CD4-positive, CD25-positive, alpha-beta regulatory T cell (primary cell): ENCODE measurements around the gene ISOC2. TPM values are rescaled to one million over a fixed set of nuclear protein-coding genes. Genes with fewer than 3 reads are reported as not detected.
A peak's percentile ranks its signal among the peaks of the same experiment; 100 is the strongest.
"Not testable (repeated sequence)": the region's sequence is repeated elsewhere in the genome, so short reads cannot be mapped to it uniquely, and the experiment has no call there.

Source experiments
- ATAC-seq, 2 donors: fragments of 150-1000 bp; cut with Tn5 transposase; one replicate each; pipeline ENCODE4 v1.10.0; 2021; ENCODE audit warnings: low read depth in 2 of 2, moderate number of reproducible peaks in 2 of 2, moderate library complexity in 1 of 2
- DNase-seq, 3 donors: peaks; one replicate each; pipeline versions ENCODE4 v3.0.0 to v3.0.0-alpha.2; 2012 to 2022; ENCODE audit warnings: mixed read lengths in 1 of 3
- H3K27ac ChIP-seq: one replicate; pipeline ENCODE4 v1.7.0; 2013; ENCODE audit warnings: mild to moderate bottlenecking, low read length; ENCODE audit not compliant: insufficient read depth, poor library complexity, severe bottlenecking
- H3K27me3 ChIP-seq: one replicate; pipeline ENCODE4 v1.7.0; 2013; ENCODE audit warnings: low read length; ENCODE audit not compliant: control insufficient read depth, insufficient read depth
- H3K36me3 ChIP-seq: one replicate; pipeline ENCODE4 v1.7.0; 2013; ENCODE audit warnings: mild to moderate bottlenecking, low read length, moderate library complexity; ENCODE audit not compliant: control insufficient read depth, insufficient read depth
- H3K4me1 ChIP-seq: 2 replicates; pipeline ENCODE4 v1.7.0; 2013; ENCODE audit warnings: mild to moderate bottlenecking, low read length; ENCODE audit not compliant: insufficient read depth, control insufficient read depth, poor library complexity, severe bottlenecking
- H3K4me3 ChIP-seq: one replicate; pipeline ENCODE4 v1.7.0; 2013; ENCODE audit warnings: low read depth, mild to moderate bottlenecking, low read length, moderate library complexity
- H3K9me3 ChIP-seq, 2 experiments: 1 replicate in 1 of 2; 2 replicates in 1 of 2; pipeline ENCODE4 v1.7.0; 2013; ENCODE audit warnings: low read length in 2 of 2, mild to moderate bottlenecking in 1 of 2, moderate library complexity in 1 of 2; ENCODE audit not compliant: control insufficient read depth in 2 of 2
- H3K27ac Mint-ChIP-seq, 3 donors: one replicate each; pipeline ENCODE4 v1.8.0; 2020 to 2022; ENCODE audit warnings: mild to moderate bottlenecking in 3 of 3, mixed read lengths in 3 of 3, moderate library complexity in 2 of 3
- H3K27me3 Mint-ChIP-seq: one replicate; pipeline ENCODE4 v1.8.0; 2022; ENCODE audit warnings: mild to moderate bottlenecking, mixed read lengths
- H3K36me3 Mint-ChIP-seq: one replicate; pipeline ENCODE4 v1.8.0; 2020; ENCODE audit warnings: mixed read lengths
- H3K4me1 Mint-ChIP-seq, 4 donors: one replicate each; pipeline ENCODE4 v1.8.0; 2020 to 2022; ENCODE audit warnings: mixed read lengths in 4 of 4, mild to moderate bottlenecking in 1 of 4
- H3K4me3 Mint-ChIP-seq, 4 donors: one replicate each; pipeline ENCODE4 v1.8.0; 2020 to 2022; ENCODE audit warnings: mild to moderate bottlenecking in 4 of 4, mixed read lengths in 4 of 4, moderate library complexity in 3 of 4
- H3K9me3 Mint-ChIP-seq, 7 donors: one replicate each; pipeline ENCODE4 v1.8.0; 2020 to 2022; ENCODE audit warnings: mixed read lengths in 7 of 7, mild to moderate bottlenecking in 3 of 7, moderate library complexity in 2 of 7
- polyA plus RNA-seq, 4 donors: library from polyadenylated mRNA; unstranded; fragments of 300-500 nt; fragmentation: Illumina TruSeq; gene quantifications; one replicate each; pipeline ENCODE4 v1.2.3, GENCODE V29; 2021
- total RNA-seq: library from RNA; stranded (reverse); gene quantifications from one replicate; pipeline ENCODE4 v1.2.3, GENCODE V29; 2022

ISOC2 gene
- total and polyA plus RNA-seq, 5 donors from 2014 or later = 6.3 to 34.1 (median 24.9) TPM

- H3K9me3 Mint-ChIP-seq, DNase-seq, H3K27me3 Mint-ChIP-seq, H3K27me3 ChIP-seq, H3K9me3 ChIP-seq: not testable (repeated sequence)
- Histone ChIP-seq H3K4me3 (peak within 1 kb of the TSS; percentile 88), H3K36me3 (peaks cover 11% of the 10 kb centered on the region), H3K27ac (peak within 1 kb of the TSS; percentile 100), H3K4me1 (peaks cover 24% of the 10 kb centered on the region)
- peak within 1 kb of the TSS; percentile 90 to 97 (median 94) for H3K4me3 Mint-ChIP-seq
- H3K36me3 Mint-ChIP-seq = peaks cover 18% of the 10 kb centered on the region
- peak within 1 kb of the TSS; percentile 99 to 100 (median 99) for H3K27ac Mint-ChIP-seq
- ATAC-seq = peak in 1 of 2 donors; percentile 0
- peaks cover 9 to 33% (median 27%) of the 10 kb centered on the region in 4 donors for H3K4me1 Mint-ChIP-seq
Measured at GRCh38 chr19:55407550-55407799, 54.0 kb downstream of the ISOC2 start, which contains the start of gene UBE2S. Gene UBE2S, minus strand, starts transcription at chr19:55407788. Its CDS starts 199 bp downstream, at chr19:55407589.

- ATAC-seq = no peak
- H3K36me3 ChIP-seq = peaks cover 15% of the 10 kb centered on the region
- H3K4me1 ChIP-seq = peaks cover 24% of the 10 kb centered on the region
- peak overlapping the region; percentile 35 for H3K4me3 ChIP-seq
- peaks cover 9% of the 10 kb centered on the region for H3K27me3 Mint-ChIP-seq
- no peaks in the 10 kb centered on the region for H3K27me3 ChIP-seq
- peaks cover 2 to 7% of the 10 kb centered on the region in 2 experiments for H3K9me3 ChIP-seq
- H3K4me3 Mint-ChIP-seq = peak overlapping the region; percentile 84 to 90 (median 88)
- H3K4me1 Mint-ChIP-seq = peaks cover 9 to 33% (median 27%) of the 10 kb centered on the region in 4 donors
- H3K27ac Mint-ChIP-seq = peak overlapping the region; percentile 52 to 99 (median 76)
- peak in 2 of 3 donors; percentile 28 to 43 for DNase-seq
- peaks cover 0 to 8% (median 5%) of the 10 kb centered on the region in 7 donors for H3K9me3 Mint-ChIP-seq
- peak overlapping the region; percentile 100 for H3K27ac ChIP-seq
- H3K36me3 Mint-ChIP-seq = peaks cover 20% of the 10 kb centered on the region
Measured at GRCh38 chr19:55406826-55407549, 54.5 kb downstream of the ISOC2 start.

- ATAC-seq (no peak), DNase-seq (no peak)
- Mint-ChIP-seq H3K9me3 (peaks cover 0 to 8% (median 5%) of the 10 kb centered on the region in 7 donors), H3K36me3 (peaks cover 23% of the 10 kb centered on the region), H3K27me3 (peaks cover 9% of the 10 kb centered on the region), H3K4me1 (peaks cover 9 to 33% (median 27%) of the 10 kb centered on the region in 4 donors), H3K27ac (peak overlapping the region; percentile 36 to 87 (median 76)), H3K4me3 (peak overlapping the region; percentile 84 to 90 (median 88))
- H3K4me1 ChIP-seq = peaks cover 24% of the 10 kb centered on the region
- peaks cover 20% of the 10 kb centered on the region for H3K36me3 ChIP-seq
- peaks cover 2 to 7% of the 10 kb centered on the region in 2 experiments for H3K9me3 ChIP-seq
- peak overlapping the region; percentile 35 for H3K4me3 ChIP-seq
- H3K27ac ChIP-seq = peak overlapping the region; percentile 25
- no peaks in the 10 kb centered on the region for H3K27me3 ChIP-seq
Measured at GRCh38 chr19:55406091-55406825, 55.2 kb downstream of the ISOC2 start.

GRCh38 chr19:55405638-55406037 lies 55.8 kb downstream of the ISOC2 start:
- Histone ChIP-seq H3K27ac (no peak overlapping the region), H3K4me3 (peak overlapping the region; percentile 35), H3K36me3 (peaks cover 25% of the 10 kb centered on the region), H3K4me1 (peaks cover 24% of the 10 kb centered on the region), H3K9me3 (peaks cover 2 to 7% of the 10 kb centered on the region in 2 experiments), H3K27me3 (no peaks in the 10 kb centered on the region)
- Mint-ChIP-seq H3K27ac (peak overlapping the region; percentile 36 to 84 (median 49)), H3K9me3 (peaks cover 0 to 8% (median 5%) of the 10 kb centered on the region in 7 donors), H3K27me3 (peaks cover 9% of the 10 kb centered on the region), H3K36me3 (peaks cover 23% of the 10 kb centered on the region), H3K4me1 (peaks cover 9 to 33% (median 27%) of the 10 kb centered on the region in 4 donors), H3K4me3 (peak overlapping the region; percentile 84 to 90 (median 88))
- DNase-seq (no peak), ATAC-seq (no peak)

Other genes starting within 250 kb of the ISOC2 start
- gene TMEM86B, start 232.9 kb downstream of the ISOC2 start, total RNA-seq = 13.3 TPM
- gene TMEM86B, start 232.9 kb downstream of the ISOC2 start, polyA plus RNA-seq = under 1 TPM in 3 of 4 donors, not detected in 1; 0.25 to 0.83 (median 0.49) TPM
- gene PPP6R1, start 202.6 kb downstream of the ISOC2 start, total RNA-seq = 168 TPM
- gene PPP6R1, start 202.6 kb downstream of the ISOC2 start, polyA plus RNA-seq = 10 to 100 TPM; 38.9 to 58.2 (median 44.0) TPM
- 15.8 TPM for gene HSPBP1, start 181.5 kb downstream of the ISOC2 start, total RNA-seq
- gene HSPBP1, start 181.5 kb downstream of the ISOC2 start, polyA plus RNA-seq = 10 to 100 TPM; 30.2 to 37.2 (median 35.1) TPM
- gene BRSK1, start 177.6 kb downstream of the ISOC2 start, total RNA-seq = 1.5 TPM
- not detected for gene BRSK1, start 177.6 kb downstream of the ISOC2 start, polyA plus RNA-seq
- 2.1 TPM for gene TMEM150B, start 136.3 kb downstream of the ISOC2 start, total RNA-seq
- not detected for gene TMEM150B, start 136.3 kb downstream of the ISOC2 start, polyA plus RNA-seq
- gene KMT5C, start 121.8 kb downstream of the ISOC2 start, total RNA-seq = 69.6 TPM
- gene KMT5C, start 121.8 kb downstream of the ISOC2 start, polyA plus RNA-seq = 1 to 10 TPM in 3 of 4 donors, under 1 TPM in 1; 0.98 to 1.6 (median 1.2) TPM
- 0.57 TPM for gene COX6B2, start 106.9 kb downstream of the ISOC2 start, total RNA-seq
- gene COX6B2, start 106.9 kb downstream of the ISOC2 start, polyA plus RNA-seq = not detected
- gene GARIN5B, start 98.4 kb downstream of the ISOC2 start, total RNA-seq = not detected
- gene GARIN5B, start 98.4 kb downstream of the ISOC2 start, polyA plus RNA-seq = not detected
- gene IL11, start 91.2 kb downstream of the ISOC2 start, total RNA-seq = not detected
- not detected for gene IL11, start 91.2 kb downstream of the ISOC2 start, polyA plus RNA-seq
- gene TMEM190, start 84.8 kb downstream of the ISOC2 start, total RNA-seq = not detected
- not detected for gene TMEM190, start 84.8 kb downstream of the ISOC2 start, polyA plus RNA-seq
- 15.9 TPM for gene TMEM238, start 77.3 kb downstream of the ISOC2 start, total RNA-seq
- gene TMEM238, start 77.3 kb downstream of the ISOC2 start, polyA plus RNA-seq = 1 to 10 TPM in 2 of 4 donors, under 1 TPM in 2; 0.42 to 1.3 (median 0.79) TPM
- gene RPL28, start 75.7 kb downstream of the ISOC2 start, total RNA-seq = 2,934 TPM
- gene RPL28, start 75.7 kb downstream of the ISOC2 start, polyA plus RNA-seq = 100 to 1,000 TPM; 527 to 727 (median 674) TPM
- 92.9 TPM for gene UBE2S, start 53.9 kb downstream of the ISOC2 start, total RNA-seq
- gene UBE2S, start 53.9 kb downstream of the ISOC2 start, polyA plus RNA-seq = 10 to 100 TPM; 24.9 to 38.8 (median 33.2) TPM
- gene SHISA7, start 18.3 kb downstream of the ISOC2 start, total RNA-seq = not detected
- not detected for gene SHISA7, start 18.3 kb downstream of the ISOC2 start, polyA plus RNA-seq
- gene C19orf85, start 3.1 kb upstream of the ISOC2 start, total RNA-seq = not detected
- gene C19orf85, start 3.1 kb upstream of the ISOC2 start, polyA plus RNA-seq = not detected
- gene ZNF628, start 15.0 kb upstream of the ISOC2 start, total RNA-seq = 23.9 TPM
- gene ZNF628, start 15.0 kb upstream of the ISOC2 start, polyA plus RNA-seq = under 1 TPM; 0.05 to 0.22 (median 0.09) TPM
- gene NAT14, start 23.5 kb upstream of the ISOC2 start, total RNA-seq = 9.2 TPM
- gene NAT14, start 23.5 kb upstream of the ISOC2 start, polyA plus RNA-seq = 1 to 10 TPM; 3.3 to 5.1 (median 4.1) TPM
- gene SSC5D, start 26.8 kb upstream of the ISOC2 start, total RNA-seq = 0.27 TPM
- gene SSC5D, start 26.8 kb upstream of the ISOC2 start, polyA plus RNA-seq = not detected
- not detected for gene SBK2, start 75.5 kb upstream of the ISOC2 start, total RNA-seq
- not detected for gene SBK2, start 75.5 kb upstream of the ISOC2 start, polyA plus RNA-seq
- not detected for gene SBK3, start 83.9 kb upstream of the ISOC2 start, total RNA-seq
- not detected for gene SBK3, start 83.9 kb upstream of the ISOC2 start, polyA plus RNA-seq
- gene ZNF579, start 119.2 kb upstream of the ISOC2 start, total RNA-seq = 4.2 TPM
- gene ZNF579, start 119.2 kb upstream of the ISOC2 start, polyA plus RNA-seq = under 1 TPM in 3 of 4 donors, not detected in 1; 0.13 to 0.24 (median 0.14) TPM
- gene FIZ1, start 137.9 kb upstream of the ISOC2 start, total RNA-seq = 13.0 TPM
- 1 to 10 TPM; 1.3 to 3.5 (median 1.5) TPM for gene FIZ1, start 137.9 kb upstream of the ISOC2 start, polyA plus RNA-seq
- gene ZNF524, start 138.6 kb upstream of the ISOC2 start, total RNA-seq = 13.7 TPM
- 10 to 100 TPM; 38.5 to 53.7 (median 44.5) TPM for gene ZNF524, start 138.6 kb upstream of the ISOC2 start, polyA plus RNA-seq
- 12.8 TPM for gene ZNF865, start 144.0 kb upstream of the ISOC2 start, total RNA-seq
- gene ZNF865, start 144.0 kb upstream of the ISOC2 start, polyA plus RNA-seq = under 1 TPM; 0.05 to 0.13 (median 0.10) TPM
- gene ZNF784, start 162.9 kb upstream of the ISOC2 start, total RNA-seq = 11.1 TPM
- gene ZNF784, start 162.9 kb upstream of the ISOC2 start, polyA plus RNA-seq = 1 to 10 TPM; 1.0 to 2.4 (median 1.6) TPM
- gene ZNF580, start 179.4 kb upstream of the ISOC2 start, total RNA-seq = 30.8 TPM
- 10 to 100 TPM; 14.3 to 18.9 (median 16.0) TPM for gene ZNF580, start 179.4 kb upstream of the ISOC2 start, polyA plus RNA-seq
- gene ZNF581, start 182.0 kb upstream of the ISOC2 start, total RNA-seq = 23.7 TPM
- gene ZNF581, start 182.0 kb upstream of the ISOC2 start, polyA plus RNA-seq = 10 to 100 TPM; 26.5 to 36.6 (median 35.1) TPM
- 0.99 TPM for gene CCDC106, start 186.6 kb upstream of the ISOC2 start, total RNA-seq
- 1 to 10 TPM in 1 of 4 donors, under 1 TPM in 3; 0.22 to 1.0 (median 0.51) TPM for gene CCDC106, start 186.6 kb upstream of the ISOC2 start, polyA plus RNA-seq
- 283 TPM for gene U2AF2, start 193.4 kb upstream of the ISOC2 start, total RNA-seq
- 1 to 10 TPM; 7.2 to 9.3 (median 8.2) TPM for gene U2AF2, start 193.4 kb upstream of the ISOC2 start, polyA plus RNA-seq
- gene EPN1, start 213.6 kb upstream of the ISOC2 start, total RNA-seq = 46.1 TPM
- gene EPN1, start 213.6 kb upstream of the ISOC2 start, polyA plus RNA-seq = 1 to 10 TPM; 6.3 to 8.3 (median 7.6) TPM